HUES48 (cell line): Measurements from ENCODE around the gene ARHGAP6.
"Not testable (repeated sequence)": the region's sequence is repeated elsewhere in the genome, so short reads cannot be mapped to it uniquely, and the experiment has no call there.

Source experiments
- H3K27ac ChIP-seq: one replicate; pipeline ENCODE4 v1.7.0; 2013; ENCODE audit warnings: low read depth, low read length, inconsistent platforms
- H3K27me3 ChIP-seq: 2 replicates; pipeline ENCODE4 v1.6.1; 2013; ENCODE audit warnings: mild to moderate bottlenecking, low read length; ENCODE audit not compliant: control insufficient read depth, insufficient read depth
- H3K36me3 ChIP-seq: 2 replicates; pipeline ENCODE4 v1.6.1; 2013; ENCODE audit warnings: low read length; ENCODE audit not compliant: control insufficient read depth, insufficient read depth
- H3K4me1 ChIP-seq: 2 replicates; pipeline ENCODE4 v1.6.1; 2013; ENCODE audit warnings: mild to moderate bottlenecking, low read length; ENCODE audit not compliant: control insufficient read depth, insufficient read depth
- H3K4me3 ChIP-seq: 2 replicates; pipeline ENCODE4 v1.5.1; 2013; ENCODE audit warnings: mild to moderate bottlenecking, low read depth, low read length
- H3K9ac ChIP-seq: 2 replicates; pipeline ENCODE4 v1.6.1; 2013; ENCODE audit warnings: mild to moderate bottlenecking, low read depth, low read length, moderate library complexity
- H3K9me3 ChIP-seq: 2 replicates; pipeline ENCODE4 v1.6.1; 2013; ENCODE audit warnings: low read length; ENCODE audit not compliant: control insufficient read depth, insufficient read depth

ARHGAP6 gene

DNA sequence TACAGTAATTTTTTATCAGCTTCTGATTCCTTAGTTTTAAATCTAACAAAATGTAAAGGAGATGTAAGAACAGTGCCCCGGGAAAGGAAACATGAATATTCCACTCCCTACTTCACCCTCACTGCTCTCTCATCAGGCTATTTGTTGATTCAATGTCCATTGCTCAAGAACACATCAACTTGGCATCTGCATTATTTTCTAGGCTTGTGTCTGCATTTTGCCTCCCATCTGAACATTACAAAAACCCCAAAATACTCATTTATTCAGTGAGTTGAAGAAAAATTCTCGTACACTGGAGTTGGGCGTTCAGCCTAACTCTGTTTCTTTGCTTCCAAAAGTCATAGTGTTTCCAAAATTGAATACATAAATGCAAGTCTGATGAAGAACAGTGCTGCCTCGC is 25.6 kb downstream of the ARHGAP6 start:
- H3K9me3 ChIP-seq, result no peaks in the 10 kb centered on the region
- H3K36me3 ChIP-seq, result no peaks in the 10 kb centered on the region
- no peak overlapping the region for H3K27ac ChIP-seq
- no peak overlapping the region for H3K9ac ChIP-seq
- no peaks in the 10 kb centered on the region; the same call in 1 of the 2 replicates for H3K4me1 ChIP-seq
- peaks cover 6% of the 10 kb centered on the region; the same call in 1 of the 2 replicates for H3K27me3 ChIP-seq
- no peak overlapping the region for H3K4me3 ChIP-seq

DNA sequence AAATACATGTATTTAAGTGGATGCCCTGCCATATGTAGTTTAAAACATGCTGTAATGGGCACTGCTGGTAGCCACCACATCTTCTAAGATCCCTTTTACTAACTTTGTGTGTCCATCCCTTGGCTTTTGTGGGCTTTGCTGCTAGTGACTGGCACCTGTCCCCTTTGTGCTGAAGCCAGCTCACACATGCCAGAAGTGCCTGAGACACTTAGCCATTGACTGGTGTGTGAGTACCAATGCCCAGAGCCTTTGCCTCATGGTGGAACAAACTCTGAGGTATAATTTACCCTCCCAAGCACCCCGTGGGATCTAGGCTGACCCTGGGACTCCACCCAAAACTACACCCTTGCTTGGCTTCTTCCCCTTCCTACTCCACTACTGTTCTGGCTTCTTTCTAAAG is 33.0 kb downstream of the ARHGAP6 start:
- no peak overlapping the region for H3K9ac ChIP-seq
- no peaks in the 10 kb centered on the region for H3K27me3 ChIP-seq
- no peak overlapping the region for H3K27ac ChIP-seq
- H3K4me3 ChIP-seq, result no peak overlapping the region
- H3K36me3 ChIP-seq, result no peaks in the 10 kb centered on the region
- H3K4me1 ChIP-seq, result peaks cover 4% of the 10 kb centered on the region; the same call in 1 of the 2 replicates
- no peaks in the 10 kb centered on the region for H3K9me3 ChIP-seq

DNA sequence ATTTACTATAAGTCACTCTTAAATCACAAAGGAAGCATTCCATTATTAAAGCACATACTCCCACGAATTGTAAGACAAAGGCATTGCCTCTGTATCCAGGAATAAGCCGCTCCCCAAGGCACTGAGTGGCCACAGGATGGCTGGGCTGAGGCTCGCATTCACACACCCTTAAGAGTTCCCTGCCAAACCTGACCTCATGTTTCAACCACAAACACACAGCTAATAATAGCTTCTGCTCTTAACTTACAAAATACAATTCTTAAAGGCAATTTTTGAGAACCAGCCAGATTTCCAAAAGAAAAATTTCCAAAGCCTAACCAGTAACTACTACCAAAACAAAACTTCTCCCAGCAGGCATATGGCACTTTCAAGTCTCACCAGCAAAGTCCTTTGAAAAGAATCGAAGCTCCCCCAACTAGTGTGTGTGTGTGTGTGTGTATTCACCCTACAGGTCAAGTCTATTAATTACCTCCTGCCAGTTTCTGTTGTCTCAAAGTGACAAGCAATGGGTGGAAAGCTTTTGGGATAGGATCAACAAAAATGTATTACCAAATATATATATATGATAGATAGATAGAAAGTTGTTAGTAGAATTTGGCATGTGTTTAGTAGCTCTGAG is 36.0 kb downstream of the ARHGAP6 start:
- Histone ChIP-seq H3K27me3 (no peaks in the 10 kb centered on the region), H3K4me1 (peaks cover 4% of the 10 kb centered on the region; the same call in 1 of the 2 replicates), H3K4me3 (no peak overlapping the region)

DNA sequence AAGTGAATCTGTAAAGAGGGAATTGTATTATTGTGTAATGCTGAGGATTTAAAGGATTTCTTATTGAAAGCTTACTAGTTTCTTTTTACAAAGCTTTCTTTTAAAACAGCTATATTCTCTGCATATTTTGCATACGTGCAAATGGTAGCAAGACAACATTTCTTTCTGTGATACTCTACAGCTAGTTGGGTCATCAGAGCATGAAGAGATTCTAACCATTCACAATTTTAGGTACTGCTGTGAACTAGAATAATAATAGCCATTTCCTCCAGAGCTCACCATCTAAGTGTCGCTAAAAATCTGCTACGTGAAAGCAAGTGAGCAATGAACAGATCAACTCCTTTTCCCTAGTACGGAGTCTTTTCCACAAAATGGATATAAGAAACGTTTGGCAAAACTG is 37.3 kb downstream of the ARHGAP6 start:
- Histone ChIP-seq H3K27me3 (no peaks in the 10 kb centered on the region), H3K4me1 (peaks cover 4% of the 10 kb centered on the region; the same call in 1 of the 2 replicates), H3K9me3 (peaks cover 5% of the 10 kb centered on the region; the same call in 1 of the 2 replicates), H3K4me3 (no peak overlapping the region), H3K36me3 (no peaks in the 10 kb centered on the region), H3K27ac (no peak overlapping the region), H3K9ac (no peak overlapping the region)

More for the DNA sequence above, 36.0 kb downstream of the ARHGAP6 start:
- Histone ChIP-seq H3K9ac (no peak overlapping the region), H3K36me3 (no peaks in the 10 kb centered on the region), H3K27ac (no peak overlapping the region), H3K9me3 (peaks cover 5% of the 10 kb centered on the region; the same call in 1 of the 2 replicates)

DNA sequence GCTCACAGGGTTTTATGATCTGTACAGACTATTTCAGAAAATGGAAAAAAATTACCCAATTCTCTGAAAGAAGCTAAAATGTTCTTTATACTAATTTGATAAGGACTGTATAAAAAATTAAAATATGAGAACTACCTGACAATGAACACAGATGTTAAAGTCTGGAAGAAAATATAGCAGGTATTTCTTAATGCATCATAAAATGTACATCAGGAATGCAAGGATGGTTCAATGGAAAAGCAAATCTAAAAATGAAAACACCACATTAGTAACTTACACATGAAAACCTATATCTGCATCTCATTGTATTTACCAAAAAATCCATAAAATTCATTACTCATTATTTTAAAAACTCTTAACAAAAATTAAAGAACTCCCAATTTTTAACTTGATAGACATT is 39.4 kb downstream of the ARHGAP6 start:
- H3K27me3 ChIP-seq, result no peaks in the 10 kb centered on the region
- H3K9ac ChIP-seq, result no peak overlapping the region
- H3K4me3 ChIP-seq, result no peak overlapping the region
- peaks cover 4% of the 10 kb centered on the region; the same call in 1 of the 2 replicates for H3K4me1 ChIP-seq
- no peaks in the 10 kb centered on the region for H3K36me3 ChIP-seq
- no peak overlapping the region for H3K27ac ChIP-seq
- peaks cover 5% of the 10 kb centered on the region; the same call in 1 of the 2 replicates for H3K9me3 ChIP-seq

DNA sequence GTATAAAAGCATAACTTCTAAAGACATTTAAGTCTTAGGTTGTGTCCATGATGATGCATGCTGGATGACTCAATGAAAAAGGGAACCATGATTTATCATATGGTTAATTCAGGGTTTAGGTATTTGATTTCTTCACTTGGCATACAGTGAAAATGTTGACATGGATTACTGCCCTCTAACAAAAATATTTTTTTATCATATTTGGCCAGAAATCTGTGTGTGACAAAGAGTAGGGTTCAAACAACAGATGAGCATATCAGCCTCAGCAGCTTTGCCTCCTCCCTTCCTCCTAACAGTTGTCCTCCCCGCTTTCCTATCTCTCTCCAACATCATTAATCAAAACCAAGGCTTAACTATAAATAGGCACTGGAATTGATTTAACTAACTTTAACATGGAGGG is 46.3 kb downstream of the ARHGAP6 start:
- Histone ChIP-seq H3K4me1 (no peaks in the 10 kb centered on the region), H3K36me3 (no peaks in the 10 kb centered on the region), H3K4me3 (no peak overlapping the region), H3K27ac (no peak overlapping the region), H3K27me3 (no peaks in the 10 kb centered on the region), H3K9ac (no peak overlapping the region), H3K9me3 (no peaks in the 10 kb centered on the region)

DNA sequence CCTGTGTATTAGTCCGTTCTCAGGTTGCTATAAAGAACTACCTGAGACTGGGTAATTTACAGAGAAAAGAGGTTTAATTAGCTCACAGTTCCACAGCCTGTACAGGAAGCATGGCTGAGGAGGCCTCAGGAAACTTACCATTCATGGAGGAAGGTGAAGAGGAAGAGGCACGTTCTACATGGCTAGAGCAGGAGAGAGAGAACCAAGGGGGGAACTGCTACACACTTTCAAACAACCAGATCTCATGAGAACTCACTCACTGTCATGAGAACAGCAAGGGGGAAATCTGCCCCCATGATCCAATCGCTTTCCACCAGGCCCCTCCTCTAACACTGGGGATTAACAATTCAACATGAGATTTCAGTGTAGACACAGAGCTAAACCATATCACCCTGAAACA is 51.5 kb downstream of the ARHGAP6 start:
- not testable (repeated sequence) for H3K27me3 ChIP-seq, H3K36me3 ChIP-seq, H3K9ac ChIP-seq, H3K4me3 ChIP-seq, H3K4me1 ChIP-seq, H3K27ac ChIP-seq, H3K9me3 ChIP-seq

DNA sequence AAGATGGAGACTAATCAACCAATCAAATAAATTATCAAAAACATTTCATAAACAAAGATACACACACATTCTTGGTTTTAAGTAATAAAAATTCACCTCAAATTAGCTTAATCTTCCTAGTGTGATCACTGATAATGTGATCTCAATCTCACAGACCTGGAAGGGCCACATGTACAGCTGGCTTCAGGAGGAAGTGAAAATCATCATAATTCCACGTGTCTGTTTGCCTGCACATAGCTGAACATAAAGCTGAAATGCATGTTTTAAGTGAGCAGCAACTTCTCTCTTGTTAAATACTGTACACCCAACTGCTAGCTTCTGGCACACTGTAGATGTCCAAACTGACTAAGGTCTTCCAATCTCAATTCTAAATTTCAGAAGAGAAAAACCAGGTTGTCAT is 53.8 kb downstream of the ARHGAP6 start:
- no peak overlapping the region for H3K4me3 ChIP-seq
- no peak overlapping the region for H3K27ac ChIP-seq
- peaks cover 8% of the 10 kb centered on the region; the same call in 1 of the 2 replicates for H3K4me1 ChIP-seq
- H3K27me3 ChIP-seq, result no peaks in the 10 kb centered on the region
- H3K9me3 ChIP-seq, result no peaks in the 10 kb centered on the region
- H3K36me3 ChIP-seq, result no peaks in the 10 kb centered on the region
- H3K9ac ChIP-seq, result no peak overlapping the region

DNA sequence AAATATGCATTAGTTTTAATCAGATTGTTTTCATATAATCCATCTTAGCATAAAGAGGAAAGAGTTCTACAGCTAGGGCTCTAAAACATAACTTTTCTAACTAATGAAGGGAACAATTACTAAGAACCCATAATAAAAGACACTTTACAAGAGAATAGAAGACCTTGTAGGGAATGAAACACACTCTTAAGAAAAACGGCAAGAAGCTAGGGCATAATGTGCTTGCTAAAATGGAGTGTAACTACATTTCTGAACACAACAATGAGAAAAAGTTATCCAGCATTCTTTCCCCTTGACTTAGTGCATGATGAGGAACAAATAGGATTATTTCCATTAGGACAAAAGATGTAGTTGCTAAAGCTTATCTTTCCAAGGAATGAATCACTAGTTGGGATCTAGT is 54.6 kb downstream of the ARHGAP6 start:
- Histone ChIP-seq H3K4me3 (no peak overlapping the region), H3K9ac (no peak overlapping the region), H3K27ac (no peak overlapping the region), H3K9me3 (no peaks in the 10 kb centered on the region), H3K27me3 (no peaks in the 10 kb centered on the region; the same call in 1 of the 2 replicates), H3K36me3 (no peaks in the 10 kb centered on the region), H3K4me1 (peaks cover 8% of the 10 kb centered on the region; the same call in 1 of the 2 replicates)

DNA sequence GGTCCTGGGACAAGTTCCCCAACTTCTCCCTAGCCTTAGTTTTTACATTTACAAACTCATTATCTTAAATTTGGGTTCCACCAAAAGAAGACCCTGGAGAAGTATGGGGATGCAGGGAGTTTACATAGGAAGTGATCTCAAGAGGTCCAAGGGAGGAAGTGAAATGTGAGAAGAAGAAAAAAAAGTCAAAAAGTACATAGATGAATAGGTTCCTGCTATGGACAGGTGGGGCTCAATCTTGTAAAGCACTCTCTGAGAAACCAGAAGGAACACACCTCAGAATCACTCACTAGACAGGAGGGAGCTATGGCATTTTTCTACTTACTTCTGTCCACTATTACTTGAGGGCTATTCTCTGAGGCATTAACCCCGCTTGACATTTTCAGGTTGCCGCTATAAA is 56.6 kb downstream of the ARHGAP6 start:
- Histone ChIP-seq H3K27ac (no peak overlapping the region), H3K27me3 (no peaks in the 10 kb centered on the region; the same call in 1 of the 2 replicates)

DNA sequence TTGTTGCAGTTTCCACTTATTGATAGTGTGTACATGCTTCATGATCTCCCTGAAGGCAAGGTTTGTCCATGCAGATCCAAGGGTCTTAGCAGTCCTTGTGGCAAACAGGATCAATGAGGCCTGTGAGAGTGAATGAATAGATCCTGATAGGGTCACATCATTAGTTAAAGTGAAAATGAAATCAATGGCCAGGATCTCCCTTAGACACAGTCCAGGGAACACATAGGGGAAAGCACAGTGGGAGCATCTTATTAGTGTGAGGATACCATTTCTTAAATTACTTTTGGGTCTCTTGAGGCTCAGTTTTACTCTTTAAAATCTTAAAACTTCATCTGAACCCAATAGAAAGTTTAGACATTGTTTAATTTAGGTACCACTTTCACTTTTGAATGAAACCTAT is 59.3 kb downstream of the ARHGAP6 start:
- H3K4me1 ChIP-seq, result peaks cover 6% of the 10 kb centered on the region; the same call in 1 of the 2 replicates
- no peak overlapping the region for H3K4me3 ChIP-seq
- no peak overlapping the region for H3K9ac ChIP-seq
- H3K27ac ChIP-seq, result no peak overlapping the region
- no peaks in the 10 kb centered on the region for H3K36me3 ChIP-seq
- H3K27me3 ChIP-seq, result no peaks in the 10 kb centered on the region; the same call in 1 of the 2 replicates
- H3K9me3 ChIP-seq, result no peaks in the 10 kb centered on the region

More for the DNA sequence above, 56.6 kb downstream of the ARHGAP6 start:
- H3K4me3 ChIP-seq, result no peak overlapping the region
- no peaks in the 10 kb centered on the region for H3K9me3 ChIP-seq
- H3K36me3 ChIP-seq, result no peaks in the 10 kb centered on the region
- H3K9ac ChIP-seq, result no peak overlapping the region
- peaks cover 8% of the 10 kb centered on the region; the same call in 1 of the 2 replicates for H3K4me1 ChIP-seq
